Activated T-cell treated with anti-CD3 and anti-CD28 coated beads, Interleukin-2, amount 50 U/mL, for 72 hours (primary cell): Measurements from ENCODE around the gene SGIP1. TPM values are rescaled to one million over a fixed set of nuclear protein-coding genes. Genes with fewer than 3 reads are reported as not detected.

Experiments
- ATAC-seq, 2 donors: fragments of 150-1000 bp; cut with Tn5 transposase; replicated peaks in 1 of 2; 2 replicates each; pipeline ENCODE4 v1.10.0; 2021; ENCODE audit warnings: moderate library complexity in 2 of 2, mild to moderate bottlenecking in 1 of 2
- DNase-seq, 2 donors: peaks; one replicate each; pipeline ENCODE4 v3.0.0; 2021 to 2022; ENCODE audit warnings: mixed read lengths in 1 of 2
- H3K27ac Mint-ChIP-seq: one replicate; pipeline ENCODE4 v1.8.0; 2022; ENCODE audit warnings: mild to moderate bottlenecking, moderate library complexity, mixed read lengths
- H3K27me3 Mint-ChIP-seq: one replicate; pipeline ENCODE4 v1.8.0; 2022; ENCODE audit warnings: low read depth, mixed read lengths
- H3K36me3 Mint-ChIP-seq, 2 donors: one replicate each; pipeline ENCODE4 v1.8.0; 2022; ENCODE audit warnings: mixed read lengths in 2 of 2, mild to moderate bottlenecking in 1 of 2; ENCODE audit not compliant: insufficient read depth in 2 of 2
- H3K4me1 Mint-ChIP-seq: one replicate; pipeline ENCODE4 v1.8.0; 2022; ENCODE audit warnings: low read depth, mixed read lengths
- H3K4me3 Mint-ChIP-seq, 2 donors: one replicate each; pipeline ENCODE4 v1.8.0; 2022; ENCODE audit warnings: mild to moderate bottlenecking in 2 of 2, mixed read lengths in 2 of 2, moderate library complexity in 2 of 2
- H3K9me3 Mint-ChIP-seq, 2 donors: one replicate each; pipeline ENCODE4 v1.8.0; 2022; ENCODE audit warnings: mixed read lengths in 2 of 2
- total RNA-seq, 2 donors: library from RNA; stranded (reverse); gene quantifications; one replicate each; pipeline ENCODE4 v1.2.3, GENCODE V29; 2022

Gene SGIP1
- total RNA-seq, 2 donors from 2014 or later: 0.31 TPM; not detected in 1

- H3K4me1 Mint-ChIP-seq: no peaks in the 10 kb centered on the region
- ATAC-seq (no peak), DNase-seq (no peak)
- no peaks in the 10 kb centered on the region for H3K9me3 Mint-ChIP-seq
- H3K4me3 Mint-ChIP-seq: no peak overlapping the region
- H3K36me3 Mint-ChIP-seq: no peaks in the 10 kb centered on the region
- H3K27me3 Mint-ChIP-seq: peaks cover 17% of the 10 kb centered on the region
- H3K27ac Mint-ChIP-seq: no peak overlapping the region
Observed at GRCh38 chr1:66644331-66644730, 110.4 kb downstream of the SGIP1 start.

- Mint-ChIP-seq H3K4me1 (no peaks in the 10 kb centered on the region), H3K36me3 (no peaks in the 10 kb centered on the region), H3K27ac (no peak overlapping the region), H3K9me3 (no peaks in the 10 kb centered on the region), H3K27me3 (no peaks in the 10 kb centered on the region), H3K4me3 (no peak overlapping the region)
- ATAC-seq (no peak), DNase-seq (no peak)
Observed at GRCh38 chr1:66648901-66649595, 115.1 kb downstream of the SGIP1 start.

GRCh38 chr1:66652556-66652955, 118.6 kb downstream of the SGIP1 start:
- Mint-ChIP-seq H3K27me3 (no peaks in the 10 kb centered on the region), H3K4me1 (no peaks in the 10 kb centered on the region), H3K9me3 (no peaks in the 10 kb centered on the region), H3K4me3 (no peak overlapping the region), H3K36me3 (no peaks in the 10 kb centered on the region), H3K27ac (no peak overlapping the region)
- DNase-seq: no peak
- no peak for ATAC-seq

- Mint-ChIP-seq H3K9me3 (no peaks in the 10 kb centered on the region), H3K4me1 (no peaks in the 10 kb centered on the region), H3K4me3 (no peak overlapping the region), H3K36me3 (no peaks in the 10 kb centered on the region), H3K27ac (no peak overlapping the region), H3K27me3 (no peaks in the 10 kb centered on the region)
- no peak for ATAC-seq
- DNase-seq: no peak
Observed at GRCh38 chr1:66654643-66655042, 120.7 kb downstream of the SGIP1 start.

GRCh38 chr1:66671455-66671854, 137.5 kb downstream of the SGIP1 start:
- no peak for DNase-seq
- H3K4me1 Mint-ChIP-seq: no peaks in the 10 kb centered on the region
- no peaks in the 10 kb centered on the region for H3K9me3 Mint-ChIP-seq
- no peaks in the 10 kb centered on the region for H3K27me3 Mint-ChIP-seq
- no peak for ATAC-seq
- no peaks in the 10 kb centered on the region for H3K36me3 Mint-ChIP-seq
- no peak overlapping the region for H3K27ac Mint-ChIP-seq
- no peak overlapping the region for H3K4me3 Mint-ChIP-seq

- Mint-ChIP-seq H3K4me1 (no peaks in the 10 kb centered on the region), H3K27me3 (no peaks in the 10 kb centered on the region), H3K27ac (no peak overlapping the region), H3K9me3 (no peaks in the 10 kb centered on the region), H3K36me3 (no peaks in the 10 kb centered on the region), H3K4me3 (no peak overlapping the region)
- DNase-seq (no peak), ATAC-seq (no peak)
Observed at GRCh38 chr1:66676613-66677298, 142.8 kb downstream of the SGIP1 start.

- Mint-ChIP-seq H3K36me3 (no peaks in the 10 kb centered on the region), H3K27me3 (no peaks in the 10 kb centered on the region)
Observed at GRCh38 chr1:66678146-66678545, 144.2 kb downstream of the SGIP1 start.

GRCh38 chr1:66679140-66679539, 145.2 kb downstream of the SGIP1 start:
- Mint-ChIP-seq H3K36me3 (no peaks in the 10 kb centered on the region), H3K9me3 (no peaks in the 10 kb centered on the region), H3K27me3 (no peaks in the 10 kb centered on the region), H3K4me3 (no peak overlapping the region), H3K27ac (no peak overlapping the region), H3K4me1 (no peaks in the 10 kb centered on the region)
- no peak for DNase-seq
- ATAC-seq: no peak

More at GRCh38 chr1:66678146-66678545, 144.2 kb downstream of the SGIP1 start:
- no peak for DNase-seq
- no peak for ATAC-seq
- H3K9me3 Mint-ChIP-seq: no peaks in the 10 kb centered on the region
- no peak overlapping the region for H3K27ac Mint-ChIP-seq
- no peak overlapping the region for H3K4me3 Mint-ChIP-seq
- no peaks in the 10 kb centered on the region for H3K4me1 Mint-ChIP-seq

- no peaks in the 10 kb centered on the region for H3K27me3 Mint-ChIP-seq
Observed at GRCh38 chr1:66681686-66682085, 147.7 kb downstream of the SGIP1 start.

GRCh38 chr1:66682106-66682505, 148.2 kb downstream of the SGIP1 start:
- H3K27ac Mint-ChIP-seq: no peak overlapping the region
- ATAC-seq: no peak

More at GRCh38 chr1:66681686-66682085, 147.7 kb downstream of the SGIP1 start:
- Mint-ChIP-seq H3K9me3 (no peaks in the 10 kb centered on the region), H3K36me3 (no peaks in the 10 kb centered on the region), H3K4me1 (no peaks in the 10 kb centered on the region), H3K4me3 (no peak overlapping the region), H3K27ac (no peak overlapping the region)
- ATAC-seq: no peak
- no peak for DNase-seq

GRCh38 chr1:66684353-66684752, 150.4 kb downstream of the SGIP1 start:
- Mint-ChIP-seq H3K9me3 (no peaks in the 10 kb centered on the region), H3K36me3 (no peaks in the 10 kb centered on the region), H3K4me3 (no peak overlapping the region), H3K27ac (no peak overlapping the region), H3K27me3 (no peaks in the 10 kb centered on the region), H3K4me1 (no peaks in the 10 kb centered on the region)
- ATAC-seq (no peak), DNase-seq (no peak)

More at GRCh38 chr1:66682106-66682505, 148.2 kb downstream of the SGIP1 start:
- Mint-ChIP-seq H3K4me1 (no peaks in the 10 kb centered on the region), H3K9me3 (no peaks in the 10 kb centered on the region), H3K27me3 (no peaks in the 10 kb centered on the region), H3K36me3 (no peaks in the 10 kb centered on the region), H3K4me3 (no peak overlapping the region)
- no peak for DNase-seq

- H3K36me3 Mint-ChIP-seq: no peaks in the 10 kb centered on the region
- H3K27ac Mint-ChIP-seq: no peak overlapping the region
- H3K27me3 Mint-ChIP-seq: no peaks in the 10 kb centered on the region
- H3K4me1 Mint-ChIP-seq: no peaks in the 10 kb centered on the region
- DNase-seq (no peak), ATAC-seq (no peak)
- no peaks in the 10 kb centered on the region for H3K9me3 Mint-ChIP-seq
- no peak overlapping the region for H3K4me3 Mint-ChIP-seq
Observed at GRCh38 chr1:66685265-66685664, 151.3 kb downstream of the SGIP1 start.

- ATAC-seq: no peak
- Mint-ChIP-seq H3K9me3 (no peaks in the 10 kb centered on the region), H3K27ac (no peak overlapping the region), H3K27me3 (no peaks in the 10 kb centered on the region), H3K4me1 (no peaks in the 10 kb centered on the region), H3K36me3 (no peaks in the 10 kb centered on the region), H3K4me3 (no peak overlapping the region)
- DNase-seq: no peak
Observed at GRCh38 chr1:66685670-66686069, 151.7 kb downstream of the SGIP1 start.

GRCh38 chr1:66686406-66686805, 152.5 kb downstream of the SGIP1 start:
- Mint-ChIP-seq H3K4me1 (no peaks in the 10 kb centered on the region), H3K36me3 (no peaks in the 10 kb centered on the region), H3K27ac (no peak overlapping the region), H3K4me3 (no peak overlapping the region), H3K27me3 (no peaks in the 10 kb centered on the region), H3K9me3 (no peaks in the 10 kb centered on the region)
- no peak for ATAC-seq
- no peak for DNase-seq
